Testis (tissue), 3 donors: Measurements from ENCODE around the gene YEATS4. TPM values are rescaled to one million over a fixed set of nuclear protein-coding genes. Genes with fewer than 3 reads are reported as not detected.

ENCODE experiments used
- DNase-seq: peaks from one replicate; pipeline ENCODE4 v3.0.0-alpha.2; 2019
- H3K27ac ChIP-seq, 2 donors: fragments of 200-600 bp; sonication (generic); one replicate each; pipeline ENCODE4 v1.5.1; 2019
- H3K27me3 ChIP-seq: fragments of 200-600 bp; sonication (generic); one replicate; pipeline ENCODE4 v1.5.1; 2019
- H3K36me3 ChIP-seq: fragments of 200-600 bp; sonication (generic); one replicate; pipeline ENCODE4 v1.5.1; 2017; ENCODE audit warnings: low read depth; ENCODE audit errors: missing control alignments
- H3K4me1 ChIP-seq: fragments of 200-600 bp; sonication (generic); one replicate; pipeline ENCODE4 v1.5.1; 2019
- H3K4me3 ChIP-seq, 2 donors: fragments of 200-600 bp; sonication (generic); one replicate each; pipeline ENCODE4 v1.5.1; 2017 to 2019
- H3K9me3 ChIP-seq: fragments of 200-600 bp; sonication (generic); one replicate; pipeline ENCODE4 v1.5.1; 2017
- CTCF ChIP-seq, 3 experiments: fragments of 450-650 bp in 2 of 3; fragments of 200-600 bp in 1 of 3; sonication (generic) in 1 of 3; IDR thresholded peaks; one replicate each; pipeline ENCODE4 v1.5.1; 2016 to 2019; ENCODE audit warnings: antibody characterized with exemption in 3 of 3, mild to moderate bottlenecking in 2 of 3, moderate library complexity in 1 of 3
- POLR2A ChIP-seq: fragments of 450-650 bp; IDR thresholded peaks from one replicate; pipeline ENCODE4 v1.6.1; 2017; ENCODE audit warnings: antibody characterized with exemption, mild to moderate bottlenecking, moderate library complexity
- WGBS, 2 donors: methylation state at CpG; one replicate each; pipeline ENCODE4 v1.1.5; 2018; 5-methylcytosine and 5-hydroxymethylcytosine counted together
- intact Hi-C: fragments of 100-400 bp; cut with DNase I; formaldehyde crosslinking; loops from one replicate; pipeline ENCODE4 v1.15.1; 2023; ENCODE audit warnings: low total_unique reads
- polyA plus RNA-seq: library from polyadenylated mRNA; stranded (reverse); fragments of 350-450 nt; fragmentation: Illumina TruSeq; extraction: RNeasy Lipid Tissue Mini Kit (QIAGEN cat#74804); gene quantifications from one replicate; pipeline ENCODE4 v1.2.3, GENCODE V29; 2014; ENCODE audit warnings: low read depth, low replicate concordance; ENCODE audit not compliant: insufficient read depth
- total RNA-seq, 2 donors: library from RNA; depleted of rRNA; stranded (reverse); fragments of >200 nt; gene quantifications; one replicate each; pipeline ENCODE4 v1.2.3, GENCODE V29; 2016

The YEATS4 gene
- total and polyA plus RNA-seq, 3 donors from 2014 or later: 43.8 to 112 (median 48.4) TPM

DNA sequence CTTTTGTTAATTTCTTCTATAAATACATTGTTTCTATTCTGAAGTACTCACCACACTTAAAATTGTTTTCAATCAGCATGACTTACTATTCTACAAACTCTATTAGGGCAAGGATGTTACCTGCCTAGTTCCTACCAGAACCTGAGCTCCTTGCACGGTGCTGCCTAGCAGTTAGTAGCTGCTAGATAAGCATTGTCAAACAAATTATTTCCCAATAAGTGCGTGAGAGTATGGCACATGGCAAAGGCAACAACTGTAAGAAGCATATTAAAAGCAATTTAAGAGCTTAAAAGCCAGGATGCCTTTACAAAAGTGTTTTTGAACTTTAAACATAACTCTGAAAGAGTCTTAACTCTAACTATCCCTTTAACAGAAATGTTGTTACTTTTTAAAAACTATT lies 19.5 kb upstream of the YEATS4 start:
- Histone ChIP-seq H3K9me3 (no peaks in the 10 kb centered on the region), H3K27ac (no peak overlapping the region), H3K4me1 (no peaks in the 10 kb centered on the region), H3K27me3 (no peaks in the 10 kb centered on the region), H3K4me3 (no peak overlapping the region), H3K36me3 (no peaks in the 10 kb centered on the region)
- no peak for TF ChIP-seq CTCF (IDR thresholded peaks at IDR 0.05)
- no peak for TF ChIP-seq POLR2A
- DNase-seq: no peak
- WGBS, 2 donors: 83 to 90% methylated on average over 2 of the region's 2 CpGs
- intact Hi-C loops: no loop called here

- intact Hi-C loops: no loop called here
- WGBS, 2 donors: 76 to 79% methylated on average over 5 of the region's 5 CpGs
Measured at GRCh38 chr12:69341328-69341727, 18.2 kb upstream of the YEATS4 start.

DNA sequence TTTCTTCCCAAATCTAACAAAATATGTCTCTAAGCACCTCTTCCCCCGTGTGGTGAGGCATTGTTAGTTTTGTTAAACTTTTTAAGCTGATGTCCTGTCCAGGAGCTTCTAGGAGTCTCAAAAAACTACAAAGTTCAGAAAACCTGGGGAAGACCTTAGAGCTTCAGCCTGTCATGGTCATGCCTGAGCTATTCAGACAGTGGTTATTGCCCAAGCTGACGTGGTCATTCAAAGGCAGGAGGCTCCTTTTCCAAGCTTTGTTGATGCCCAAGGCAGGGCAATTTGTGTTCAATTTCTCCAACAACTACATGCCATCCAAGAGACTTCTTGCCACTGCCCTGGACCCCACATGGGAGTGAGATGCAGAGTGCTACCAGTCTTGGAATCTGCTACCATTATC lies 17.1 kb upstream of the YEATS4 start:
- Histone ChIP-seq H3K36me3 (no peaks in the 10 kb centered on the region), H3K27ac (no peak overlapping the region), H3K4me1 (no peaks in the 10 kb centered on the region), H3K4me3 (no peak overlapping the region), H3K27me3 (no peaks in the 10 kb centered on the region), H3K9me3 (no peaks in the 10 kb centered on the region)
- intact Hi-C loops: no loop called here
- DNase-seq: no peak
- TF ChIP-seq POLR2A: no peak
- TF ChIP-seq CTCF (IDR thresholded peaks at IDR 0.05): no peak
- WGBS, 2 donors: 70 to 82% methylated on average over 2 of the region's 2 CpGs

More at GRCh38 chr12:69341328-69341727, 18.2 kb upstream of the YEATS4 start:
- Histone ChIP-seq H3K27ac (no peak overlapping the region), H3K4me3 (no peak overlapping the region), H3K9me3 (no peaks in the 10 kb centered on the region), H3K36me3 (no peaks in the 10 kb centered on the region), H3K27me3 (no peaks in the 10 kb centered on the region), H3K4me1 (no peaks in the 10 kb centered on the region)
- TF ChIP-seq POLR2A: no peak
- DNase-seq: no peak

DNA sequence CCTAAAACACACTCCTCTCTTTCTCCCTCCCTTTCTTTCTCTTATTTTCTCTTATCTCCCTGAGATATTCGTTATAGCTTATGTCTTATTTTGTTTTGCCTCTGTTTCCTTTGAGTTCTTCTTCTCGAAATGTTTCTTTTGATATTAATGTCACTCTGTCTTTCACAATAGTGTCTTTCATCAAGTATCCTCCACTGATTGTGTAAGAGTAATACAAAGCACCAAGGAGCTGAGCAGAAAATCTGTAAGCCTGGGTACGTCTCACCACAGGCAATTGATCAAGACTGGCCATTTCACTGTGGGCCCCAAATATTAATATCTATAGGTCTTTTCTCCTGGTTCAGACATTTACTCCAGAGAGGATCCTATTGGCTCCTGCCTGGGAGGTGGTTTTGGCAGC lies 16.2 kb upstream of the YEATS4 start:
- no peaks in the 10 kb centered on the region for H3K9me3 ChIP-seq

GRCh38 chr12:69343885-69344612 lies 15.5 kb upstream of the YEATS4 start:
- no peak overlapping the region for H3K4me3 ChIP-seq
- intact Hi-C loops: no loop called here
- no peak overlapping the region for H3K27ac ChIP-seq
- H3K36me3 ChIP-seq: no peaks in the 10 kb centered on the region
- no peaks in the 10 kb centered on the region for H3K9me3 ChIP-seq
- TF ChIP-seq POLR2A (no peak), CTCF (IDR thresholded peaks at IDR 0.05) (no peak)
- H3K4me1 ChIP-seq: no peaks in the 10 kb centered on the region
- 55 to 64% methylated on average over 3 of the region's 3 CpGs for WGBS, 2 donors
- H3K27me3 ChIP-seq: no peaks in the 10 kb centered on the region
- no peak for DNase-seq

More for the DNA sequence above, 16.2 kb upstream of the YEATS4 start:
- H3K27me3 ChIP-seq: no peaks in the 10 kb centered on the region
- no peak overlapping the region for H3K27ac ChIP-seq
- no peak overlapping the region for H3K4me3 ChIP-seq
- intact Hi-C loops: no loop called here
- no peak for TF ChIP-seq POLR2A
- TF ChIP-seq CTCF (IDR thresholded peaks at IDR 0.05): no peak
- H3K4me1 ChIP-seq: no peaks in the 10 kb centered on the region
- no peaks in the 10 kb centered on the region for H3K36me3 ChIP-seq
- WGBS, 2 donors: 59 to 70% methylated on average over 3 of the region's 3 CpGs
- DNase-seq: no peak
